GM18507 (cell line): ENCODE data around the gene DCPS.
"Not testable (repeated sequence)": the region's sequence is repeated elsewhere in the genome, so short reads cannot be mapped to it uniquely, and the experiment has no call there.

Experiments used
- DNase-seq: peaks from one replicate; pipeline ENCODE4 v3.0.0; 2011; ENCODE audit warnings: low read depth; ENCODE audit not compliant: insufficient read length; ENCODE audit errors: extremely low spot score
- FAIRE-seq: peaks from 2 replicates; lab custom pipeline; 2011; peaks lifted over from hg19 to GRCh38; lab: Jason Lieb, UNC

DCPS gene

DNA sequence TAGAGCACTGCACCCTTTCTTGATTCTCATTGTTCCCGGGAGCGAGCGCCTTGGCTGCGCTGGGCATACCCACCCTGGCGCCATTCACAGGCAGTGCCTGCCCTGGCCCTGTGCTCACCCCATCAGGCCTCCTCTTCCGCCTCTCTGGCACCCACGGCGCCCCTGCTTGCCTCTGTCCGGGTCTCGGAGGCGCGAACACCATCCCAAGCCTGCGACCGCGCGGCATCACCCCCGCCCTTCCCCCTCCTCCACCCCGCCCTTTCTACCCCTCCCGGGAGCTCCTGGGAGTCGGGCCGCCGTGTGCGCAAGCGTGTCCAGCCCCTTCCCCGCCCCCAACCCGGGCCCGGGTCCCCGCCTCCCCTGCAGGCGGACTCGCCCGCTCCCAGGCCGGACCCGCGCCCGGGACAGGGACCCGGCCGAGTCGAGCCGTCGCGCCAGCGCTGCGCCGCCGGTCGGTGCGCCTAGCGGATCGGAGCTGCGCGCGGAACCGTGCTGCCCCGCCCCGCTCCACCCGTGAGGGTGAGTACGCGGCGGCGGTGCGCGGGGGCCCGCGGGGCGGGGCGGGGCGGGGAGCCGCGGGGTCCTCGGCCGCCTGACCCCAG lies 51.6 kb downstream of the DCPS start, which contains the start of gene ST3GAL4:
Gene ST3GAL4 (plus strand): TSS at position 363 of the 602 bp plus-strand sequence. CDS start 50,470 bp downstream, outside the sequence.
- DNase-seq (peak; percentile 82), FAIRE-seq (no peak)

GRCh38 chr11:126355926-126356897 lies 52.4 kb downstream of the DCPS start:
- DNase-seq (no peak), FAIRE-seq (no peak)

DNA sequence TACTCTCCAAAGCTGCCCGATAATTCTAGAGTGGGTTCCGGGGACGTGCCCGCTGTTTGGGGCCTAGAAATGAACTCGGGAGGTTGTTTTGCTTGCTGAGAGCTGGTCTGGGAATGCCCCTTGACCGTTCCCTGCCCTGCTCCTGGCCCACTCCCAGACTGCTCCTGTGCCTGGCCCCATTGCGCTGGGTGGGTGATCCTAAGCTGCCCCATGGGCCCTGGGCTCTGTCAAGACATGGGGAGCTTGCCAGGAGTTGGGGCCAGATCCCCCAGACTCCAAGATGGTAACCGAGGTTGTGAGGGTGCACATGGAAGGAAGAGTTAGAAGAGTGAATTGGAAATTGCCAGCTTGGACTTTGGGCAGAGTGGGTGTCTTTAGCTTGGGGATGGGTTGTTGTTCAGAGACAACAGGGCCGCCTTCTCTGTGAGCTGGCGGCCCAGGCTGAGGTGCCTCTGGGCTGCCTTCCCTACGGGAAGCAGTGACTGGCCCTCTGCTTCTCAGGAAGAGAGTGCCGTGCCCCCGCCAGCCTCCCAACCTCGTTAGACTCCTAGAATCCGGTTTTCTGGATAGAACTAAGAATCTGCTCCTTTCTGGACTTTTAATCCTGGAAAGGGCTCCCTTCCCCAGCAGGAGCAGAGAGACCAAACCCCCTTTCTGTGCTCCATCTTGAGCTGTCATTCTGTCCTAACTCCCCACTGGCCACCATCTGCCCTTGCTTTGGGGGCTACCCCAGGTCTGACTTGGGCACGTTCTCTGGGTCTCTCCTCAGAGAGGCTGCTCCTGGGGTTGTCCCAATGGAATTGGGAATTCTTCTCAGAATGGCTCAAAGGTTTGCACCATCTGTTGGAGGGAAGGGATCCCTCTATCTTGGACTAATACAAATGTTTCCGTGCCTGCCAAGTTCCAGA lies 53.4 kb downstream of the DCPS start:
- DNase-seq (no peak), FAIRE-seq (no peak)

DNA sequence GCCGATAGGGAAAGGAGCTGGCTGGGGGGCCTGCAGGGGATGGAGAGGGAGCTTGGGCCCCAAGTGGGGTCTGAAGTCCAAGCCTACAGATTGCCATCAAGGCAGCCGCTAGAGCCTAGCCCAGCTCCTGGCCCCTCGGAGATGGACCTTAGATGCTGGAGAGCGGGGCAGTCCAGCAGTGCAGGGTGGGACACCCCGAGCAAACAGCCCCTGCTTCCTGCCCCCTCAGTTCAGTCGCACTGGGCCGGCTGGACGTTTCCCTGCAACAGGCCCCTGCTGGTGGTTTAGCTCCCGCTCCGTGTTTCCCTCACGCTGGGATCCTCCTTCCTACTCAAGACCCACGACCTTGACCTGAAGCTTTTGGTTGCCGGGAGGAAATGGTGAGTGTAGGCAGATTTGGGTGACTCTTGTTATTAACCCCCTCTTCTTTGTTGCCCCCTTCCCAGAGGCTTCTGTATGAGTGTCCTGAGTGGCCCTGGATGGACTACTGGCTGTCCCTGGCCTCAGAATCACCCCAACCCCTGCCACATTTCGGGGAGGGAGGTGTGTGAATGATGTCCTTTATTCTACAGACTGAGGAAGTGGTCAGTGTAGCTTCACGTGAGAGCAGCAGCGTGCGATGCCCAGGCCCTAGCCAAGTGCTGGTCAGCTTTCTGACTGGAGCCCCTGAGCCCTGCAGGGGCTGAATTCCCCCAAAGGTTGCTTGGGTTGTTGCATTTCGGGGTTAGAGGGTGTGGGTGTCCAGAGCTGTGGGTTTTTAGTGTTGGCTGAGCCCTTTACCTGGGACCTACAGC lies 54.3 kb downstream of the DCPS start:
- FAIRE-seq (no peak), DNase-seq (no peak)

DNA sequence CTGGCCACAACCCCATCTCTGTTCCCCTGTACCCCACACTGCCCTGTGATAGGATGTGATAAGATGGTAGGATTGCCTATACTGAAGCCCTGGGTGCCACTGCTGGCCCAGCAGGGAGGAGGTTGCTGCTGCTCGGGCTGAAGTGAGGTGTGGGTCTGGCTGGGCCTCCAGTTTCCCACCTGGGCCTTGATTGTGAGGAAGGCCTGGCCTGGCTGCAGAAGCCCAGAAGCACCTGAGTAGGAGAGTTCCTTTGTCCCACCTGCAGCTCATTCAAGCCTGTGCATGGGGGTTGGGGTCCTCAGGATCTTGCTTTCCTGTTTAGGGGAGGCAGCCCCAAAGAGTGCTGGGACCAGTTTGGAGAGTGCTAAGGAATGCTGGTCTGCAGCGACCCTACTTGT lies 54.9 kb downstream of the DCPS start:
- FAIRE-seq (no peak), DNase-seq (no peak)

- DNase-seq (no peak), FAIRE-seq (no peak)
These were observed 55.7 kb downstream of the DCPS start for GRCh38 chr11:126359431-126360048.

GRCh38 chr11:126360049-126360446 lies 56.2 kb downstream of the DCPS start:
- DNase-seq (no peak), FAIRE-seq (no peak)

DNA sequence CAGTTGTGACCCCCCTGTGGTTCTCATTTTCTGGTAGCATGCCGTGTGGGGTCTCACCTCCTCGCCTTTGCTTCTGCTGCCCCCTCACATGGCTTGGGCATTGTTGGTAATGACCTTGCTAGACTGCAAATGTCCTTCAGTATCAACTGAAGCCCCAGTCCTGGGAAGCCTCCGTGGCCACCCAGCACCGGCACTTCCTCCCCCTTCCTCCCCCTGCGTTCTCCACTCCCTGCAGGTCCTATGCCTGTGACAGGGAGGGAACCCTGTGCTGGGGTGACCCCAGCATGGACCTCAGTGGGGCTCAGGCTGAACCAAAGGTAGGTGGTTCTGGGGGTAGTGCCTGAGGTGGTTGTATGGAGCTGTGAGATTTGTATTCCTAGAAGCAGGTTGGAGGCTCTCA lies 57.5 kb downstream of the DCPS start:
- DNase-seq (no peak), FAIRE-seq (no peak)

GRCh38 chr11:126362879-126363655 lies 59.2 kb downstream of the DCPS start:
- FAIRE-seq (no peak), DNase-seq (no peak)

DNA sequence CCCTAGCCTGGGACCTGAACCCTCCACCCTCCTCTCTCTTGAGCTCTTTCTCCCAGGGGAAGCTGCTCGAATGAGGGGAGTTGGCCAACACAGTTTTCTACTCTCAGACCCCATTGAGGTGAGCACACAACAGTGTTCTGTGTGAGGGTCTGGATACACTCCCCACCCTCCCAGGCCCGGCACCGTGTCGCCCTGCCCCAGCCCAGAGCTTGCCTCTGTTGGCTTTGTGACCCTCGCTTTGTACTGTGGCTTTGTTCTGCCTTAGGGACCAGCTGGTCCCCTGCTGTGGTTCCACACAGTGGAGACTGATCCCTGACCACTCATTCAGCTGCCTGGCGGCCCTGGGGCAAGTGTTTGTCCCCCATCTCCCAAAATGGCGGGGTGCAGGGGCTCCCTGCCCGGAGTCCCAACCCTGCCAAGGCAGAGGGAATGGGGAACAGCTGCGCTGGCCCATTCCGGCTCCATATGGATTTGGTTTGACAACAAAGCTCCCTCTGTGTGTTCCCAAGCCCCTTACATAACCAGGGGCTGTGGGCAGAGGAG lies 59.9 kb downstream of the DCPS start:
- FAIRE-seq (no peak), DNase-seq (no peak)

DNA sequence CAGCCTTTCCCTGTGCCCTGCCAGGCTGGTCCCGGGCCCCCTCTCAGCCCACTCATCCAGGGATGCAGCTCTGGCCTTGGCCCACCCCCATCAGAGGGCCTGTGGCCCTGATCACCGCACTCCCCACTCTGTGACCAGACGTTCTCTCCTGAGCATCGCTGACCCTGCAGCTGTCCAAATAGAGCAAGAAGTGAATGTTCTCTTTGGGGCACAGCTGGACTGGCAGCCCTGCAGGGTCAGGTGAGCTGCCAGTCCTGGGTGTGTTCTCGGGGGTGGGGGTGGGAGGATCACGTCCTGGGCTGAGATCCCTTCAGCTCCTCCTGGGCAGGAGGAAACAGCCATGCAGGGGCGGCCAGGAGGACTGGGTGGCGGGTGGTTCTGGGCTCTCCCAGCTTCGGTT lies 60.9 kb downstream of the DCPS start:
- FAIRE-seq, DNase-seq: not testable (repeated sequence)

DNA sequence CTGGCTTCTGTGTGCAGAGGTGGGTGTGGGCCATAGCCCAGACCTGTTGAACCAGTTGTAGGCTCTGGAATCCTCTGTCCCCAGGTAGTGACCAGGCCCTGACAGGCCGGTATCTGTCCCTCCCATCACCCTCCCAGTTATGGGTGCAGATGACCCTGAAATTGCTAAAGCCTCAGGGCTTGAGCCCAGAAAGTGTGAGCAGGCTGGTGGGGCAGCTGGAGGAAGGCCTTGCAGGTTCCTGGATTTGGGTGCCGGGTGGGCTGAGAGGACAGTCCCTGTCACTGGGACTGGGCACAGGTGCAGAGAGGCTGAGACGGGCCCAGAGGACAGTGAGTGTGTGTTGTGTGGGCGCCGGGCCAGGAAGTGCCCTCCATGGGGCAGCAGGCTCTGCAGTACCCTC lies 61.6 kb downstream of the DCPS start:
- not testable (repeated sequence) for FAIRE-seq, DNase-seq

DNA sequence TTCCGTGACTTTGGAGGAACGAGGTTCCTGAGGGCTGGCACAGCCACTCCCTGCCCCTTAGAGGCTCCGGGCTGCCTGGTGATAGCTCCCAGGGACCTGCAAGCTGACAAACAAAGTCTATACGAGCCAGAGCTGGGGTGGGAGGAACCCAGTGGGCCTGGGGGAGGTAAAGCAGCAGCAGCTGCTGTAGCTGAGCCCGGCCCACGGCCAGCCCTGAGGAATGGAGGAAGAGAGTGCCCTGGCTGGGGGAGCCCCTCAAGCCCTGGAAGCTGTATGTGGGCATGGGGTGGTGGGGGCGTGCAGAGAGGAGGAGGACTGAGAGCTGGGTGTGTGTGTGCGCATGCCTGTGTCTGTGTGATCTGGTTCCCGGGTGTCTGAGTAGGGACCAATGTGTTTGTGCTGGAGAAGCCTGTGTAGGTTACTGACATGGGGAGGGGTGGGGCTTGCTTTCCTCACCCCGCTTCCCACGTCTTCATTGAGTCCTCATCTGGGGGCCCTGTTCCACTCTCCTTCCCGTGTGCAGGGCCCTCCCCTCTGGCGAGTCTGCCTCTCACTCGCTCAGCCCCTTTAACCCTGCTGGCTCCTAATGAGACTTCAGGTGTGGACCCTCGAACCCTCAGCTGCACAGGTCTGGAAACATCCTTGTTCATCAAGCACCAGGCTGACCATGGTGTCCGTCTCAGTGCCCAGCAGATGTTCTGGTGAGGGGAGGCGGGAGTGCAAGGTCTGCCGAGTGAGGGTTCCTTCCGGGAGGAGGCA lies 62.4 kb downstream of the DCPS start:
- DNase-seq (no peak), FAIRE-seq (no peak)

GRCh38 chr11:126366823-126367654 lies 63.2 kb downstream of the DCPS start:
- not testable (repeated sequence) for FAIRE-seq, DNase-seq

GRCh38 chr11:126367806-126368205 lies 63.9 kb downstream of the DCPS start:
- not testable (repeated sequence) for DNase-seq, FAIRE-seq
